ENCODE results near the gene LGALS7.
A peak's percentile ranks its signal among the peaks of the same experiment; 100 is the strongest.
"Not testable (repeated sequence)": the region's sequence is repeated elsewhere in the genome, so short reads cannot be mapped to it uniquely, and the experiment has no call there.

Gene LGALS7

DNA sequence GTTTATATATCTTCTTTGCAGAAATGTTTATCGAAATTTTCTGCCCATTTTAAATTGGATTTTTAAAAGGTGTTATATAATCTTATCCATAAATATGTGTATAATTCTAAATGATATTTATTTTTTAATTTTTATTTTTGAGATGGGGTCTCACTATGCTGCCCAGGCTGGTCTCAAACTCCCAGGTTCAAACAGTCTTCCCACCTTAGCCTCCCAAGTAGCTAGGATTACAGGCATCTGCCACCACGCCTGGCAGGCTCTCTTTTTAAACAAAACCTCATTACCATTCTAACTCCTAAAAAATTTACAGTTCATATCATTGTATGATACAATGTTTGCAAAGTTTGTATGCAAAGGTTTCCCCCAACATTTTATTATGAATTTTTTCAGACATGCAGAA lies 22.8 kb upstream of the LGALS7 start:
- DNase-seq (ENCODE audit: low spot score) = no peak
- peaks cover 27% of the 10 kb centered on the region for H3K4me1 ChIP-seq (ENCODE audit: insufficient read depth, poor library complexity, severe bottlenecking)
- no peak for ATAC-seq (ENCODE audit: low read depth)
- H3K27me3 ChIP-seq (ENCODE audit: insufficient read depth, poor library complexity, severe bottlenecking) = no peaks in the 10 kb centered on the region
- H3K27ac ChIP-seq (ENCODE audit: poor library complexity, severe bottlenecking) = no peak overlapping the region
- H3K9me3 ChIP-seq (ENCODE audit: severe bottlenecking) = no peaks in the 10 kb centered on the region
- H3K4me3 ChIP-seq (ENCODE audit: severe bottlenecking) = no peak overlapping the region
- TF ChIP-seq, protein P1, sequence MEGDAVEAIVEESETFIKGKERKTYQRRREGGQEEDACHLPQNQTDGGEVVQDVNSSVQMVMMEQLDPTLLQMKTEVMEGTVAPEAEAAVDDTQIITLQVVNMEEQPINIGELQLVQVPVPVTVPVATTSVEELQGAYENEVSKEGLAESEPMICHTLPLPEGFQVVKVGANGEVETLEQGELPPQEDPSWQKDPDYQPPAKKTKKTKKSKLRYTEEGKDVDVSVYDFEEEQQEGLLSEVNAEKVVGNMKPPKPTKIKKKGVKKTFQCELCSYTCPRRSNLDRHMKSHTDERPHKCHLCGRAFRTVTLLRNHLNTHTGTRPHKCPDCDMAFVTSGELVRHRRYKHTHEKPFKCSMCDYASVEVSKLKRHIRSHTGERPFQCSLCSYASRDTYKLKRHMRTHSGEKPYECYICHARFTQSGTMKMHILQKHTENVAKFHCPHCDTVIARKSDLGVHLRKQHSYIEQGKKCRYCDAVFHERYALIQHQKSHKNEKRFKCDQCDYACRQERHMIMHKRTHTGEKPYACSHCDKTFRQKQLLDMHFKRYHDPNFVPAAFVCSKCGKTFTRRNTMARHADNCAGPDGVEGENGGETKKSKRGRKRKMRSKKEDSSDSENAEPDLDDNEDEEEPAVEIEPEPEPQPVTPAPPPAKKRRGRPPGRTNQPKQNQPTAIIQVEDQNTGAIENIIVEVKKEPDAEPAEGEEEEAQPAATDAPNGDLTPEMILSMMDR (IDR thresholded peaks at IDR 0.05; ENCODE audit: poor library complexity, severe bottlenecking) = no peak
- H3K36me3 ChIP-seq (ENCODE audit: low read depth) = no peaks in the 10 kb centered on the region

DNA sequence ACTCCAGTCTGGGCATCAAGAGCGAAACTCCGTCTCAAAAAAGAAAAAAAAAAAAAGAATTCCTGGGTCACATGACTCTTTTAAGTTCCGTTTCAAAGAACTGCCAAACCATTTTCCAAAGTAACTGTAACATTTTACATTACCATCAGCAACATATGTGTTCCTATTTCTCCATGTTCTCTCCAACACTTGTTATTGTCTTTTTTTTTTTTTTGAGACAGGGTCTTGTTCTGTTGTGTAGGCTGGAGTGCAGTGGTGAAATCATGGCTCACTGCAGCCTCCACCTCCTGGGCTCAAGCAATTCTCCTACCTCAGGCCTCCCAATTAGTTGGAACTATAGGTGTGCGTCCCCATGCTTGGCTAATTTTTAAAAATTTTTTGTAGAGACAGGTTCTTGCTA lies 22.2 kb upstream of the LGALS7 start:
- Histone ChIP-seq H3K4me3 (ENCODE audit: severe bottlenecking) (no peak overlapping the region), H3K9me3 (ENCODE audit: severe bottlenecking) (no peaks in the 10 kb centered on the region), H3K36me3 (ENCODE audit: low read depth) (no peaks in the 10 kb centered on the region), H3K27me3 (ENCODE audit: insufficient read depth, poor library complexity, severe bottlenecking) (no peaks in the 10 kb centered on the region), H3K27ac (ENCODE audit: poor library complexity, severe bottlenecking) (no peak overlapping the region), H3K4me1 (ENCODE audit: insufficient read depth, poor library complexity, severe bottlenecking) (peaks cover 27% of the 10 kb centered on the region)
- ATAC-seq (ENCODE audit: low read depth) = no peak
- TF ChIP-seq, protein P1 (IDR thresholded peaks at IDR 0.05; ENCODE audit: poor library complexity, severe bottlenecking) = no peak
- DNase-seq (ENCODE audit: low spot score) = no peak

DNA sequence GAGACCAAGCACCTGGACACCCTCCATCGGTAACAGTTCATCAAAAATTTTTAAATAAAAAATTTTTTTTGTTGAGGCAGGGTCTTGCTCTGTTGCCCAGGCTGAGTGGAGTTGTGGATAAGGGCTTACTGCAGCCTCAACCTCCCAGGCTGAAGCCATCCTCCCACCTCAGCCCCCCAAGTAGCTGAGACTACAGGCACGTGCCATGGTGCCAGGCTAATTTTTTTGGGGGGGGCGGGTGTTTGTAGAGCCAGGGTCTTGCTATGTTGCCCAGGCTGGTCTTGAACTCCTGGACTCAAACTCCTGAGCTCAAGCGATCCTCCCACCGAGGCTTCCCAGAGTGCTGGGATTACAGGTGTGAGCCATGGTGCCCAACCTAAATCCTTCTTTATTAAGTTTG lies 20.4 kb upstream of the LGALS7 start:
- H3K27ac ChIP-seq (ENCODE audit: poor library complexity, severe bottlenecking) = peak overlapping the region; percentile 94
- H3K4me3 ChIP-seq (ENCODE audit: severe bottlenecking) = no peak overlapping the region
- ATAC-seq (ENCODE audit: low read depth) (no peak), DNase-seq (ENCODE audit: low spot score) (no peak)
- peaks cover 16% of the 10 kb centered on the region for H3K4me1 ChIP-seq (ENCODE audit: insufficient read depth, poor library complexity, severe bottlenecking)
- H3K9me3 ChIP-seq (ENCODE audit: severe bottlenecking) = no peaks in the 10 kb centered on the region
- TF ChIP-seq, protein P1 (IDR thresholded peaks at IDR 0.05; ENCODE audit: poor library complexity, severe bottlenecking) = no peak
- H3K27me3 ChIP-seq (ENCODE audit: insufficient read depth, poor library complexity, severe bottlenecking) = no peaks in the 10 kb centered on the region
- H3K36me3 ChIP-seq (ENCODE audit: low read depth) = no peaks in the 10 kb centered on the region

DNA sequence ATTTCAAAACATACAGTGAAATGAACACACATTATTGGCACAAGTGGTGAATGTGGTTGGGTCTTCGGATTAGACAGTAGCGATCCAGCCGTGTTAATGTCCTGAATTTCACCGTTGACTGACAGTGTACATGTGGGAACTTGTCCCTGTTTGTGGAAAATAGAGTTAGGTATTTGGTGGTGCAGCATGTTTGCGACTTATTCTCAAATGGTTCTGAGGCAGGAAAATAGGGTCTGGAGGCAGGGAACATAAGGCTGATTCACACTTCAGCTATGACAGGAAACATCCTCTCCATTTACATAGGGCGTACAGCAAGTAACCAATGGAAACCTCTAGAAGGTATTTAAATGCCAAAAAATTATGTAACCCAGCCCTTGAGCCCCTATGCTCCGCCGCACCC lies 19.9 kb upstream of the LGALS7 start:
- ATAC-seq (ENCODE audit: low read depth) = peak; percentile 90
- TF ChIP-seq, protein P1 (IDR thresholded peaks at IDR 0.05; ENCODE audit: poor library complexity, severe bottlenecking) = no peak
- Histone ChIP-seq H3K4me3 (ENCODE audit: severe bottlenecking) (no peak overlapping the region), H3K4me1 (ENCODE audit: insufficient read depth, poor library complexity, severe bottlenecking) (peaks cover 19% of the 10 kb centered on the region), H3K9me3 (ENCODE audit: severe bottlenecking) (no peaks in the 10 kb centered on the region), H3K27ac (ENCODE audit: poor library complexity, severe bottlenecking) (peak overlapping the region; percentile 94), H3K36me3 (ENCODE audit: low read depth) (no peaks in the 10 kb centered on the region), H3K27me3 (ENCODE audit: insufficient read depth, poor library complexity, severe bottlenecking) (no peaks in the 10 kb centered on the region)
- DNase-seq (ENCODE audit: low spot score) = no peak

DNA sequence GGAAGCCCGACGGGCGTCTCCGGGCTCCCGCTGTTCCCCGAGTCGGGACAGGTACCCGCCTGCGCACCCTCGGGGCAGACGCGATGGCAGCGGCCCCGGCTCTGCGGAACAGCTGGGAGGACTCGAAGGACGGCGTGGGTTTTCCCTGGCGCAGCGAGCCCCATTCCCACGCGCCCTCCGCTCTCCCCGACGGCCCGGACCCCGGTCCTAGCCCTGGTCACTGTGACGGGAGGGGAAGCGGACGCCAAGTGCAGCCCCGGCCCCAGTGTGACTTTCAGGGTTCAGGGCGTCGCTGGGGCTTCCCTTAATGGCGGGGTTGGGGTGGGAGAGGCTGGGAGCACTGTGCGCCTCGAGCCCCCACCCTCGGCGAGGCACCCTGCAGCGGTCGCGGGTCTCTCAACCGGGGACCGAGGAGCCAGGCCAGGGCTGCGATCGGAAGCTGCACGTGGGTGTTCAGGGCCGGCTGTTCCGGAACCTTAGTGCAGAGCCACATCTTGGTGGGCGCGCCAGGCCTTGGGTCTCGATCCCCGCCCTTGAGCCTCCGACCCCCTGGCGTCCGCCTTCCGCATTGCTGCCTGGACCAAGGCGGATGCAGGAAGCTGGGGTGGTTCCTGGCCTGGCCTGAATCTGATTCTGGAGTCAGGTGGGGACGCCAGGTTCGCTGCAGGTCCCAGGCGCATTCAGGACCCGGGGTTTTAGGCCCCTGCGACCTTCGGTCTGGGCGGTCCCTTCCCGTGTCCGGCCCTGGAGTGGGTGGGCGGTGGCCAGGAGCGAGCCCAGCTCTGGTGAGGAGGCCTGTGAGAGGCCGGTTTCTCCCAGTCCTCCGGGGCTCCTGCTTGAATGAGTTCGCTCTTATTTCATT lies 19.2 kb upstream of the LGALS7 start:
- DNase-seq (ENCODE audit: low spot score) (no peak), ATAC-seq (ENCODE audit: low read depth) (no peak)
- peak overlapping the region; percentile 94 for H3K27ac ChIP-seq (ENCODE audit: poor library complexity, severe bottlenecking)
- H3K9me3 ChIP-seq (ENCODE audit: severe bottlenecking) = no peaks in the 10 kb centered on the region
- H3K4me1 ChIP-seq (ENCODE audit: insufficient read depth, poor library complexity, severe bottlenecking) = peaks cover 19% of the 10 kb centered on the region
- no peak overlapping the region for H3K4me3 ChIP-seq (ENCODE audit: severe bottlenecking)
- TF ChIP-seq, protein P1 (IDR thresholded peaks at IDR 0.05; ENCODE audit: poor library complexity, severe bottlenecking) = no peak
- no peaks in the 10 kb centered on the region for H3K27me3 ChIP-seq (ENCODE audit: insufficient read depth, poor library complexity, severe bottlenecking)
- H3K36me3 ChIP-seq (ENCODE audit: low read depth) = no peaks in the 10 kb centered on the region

DNA sequence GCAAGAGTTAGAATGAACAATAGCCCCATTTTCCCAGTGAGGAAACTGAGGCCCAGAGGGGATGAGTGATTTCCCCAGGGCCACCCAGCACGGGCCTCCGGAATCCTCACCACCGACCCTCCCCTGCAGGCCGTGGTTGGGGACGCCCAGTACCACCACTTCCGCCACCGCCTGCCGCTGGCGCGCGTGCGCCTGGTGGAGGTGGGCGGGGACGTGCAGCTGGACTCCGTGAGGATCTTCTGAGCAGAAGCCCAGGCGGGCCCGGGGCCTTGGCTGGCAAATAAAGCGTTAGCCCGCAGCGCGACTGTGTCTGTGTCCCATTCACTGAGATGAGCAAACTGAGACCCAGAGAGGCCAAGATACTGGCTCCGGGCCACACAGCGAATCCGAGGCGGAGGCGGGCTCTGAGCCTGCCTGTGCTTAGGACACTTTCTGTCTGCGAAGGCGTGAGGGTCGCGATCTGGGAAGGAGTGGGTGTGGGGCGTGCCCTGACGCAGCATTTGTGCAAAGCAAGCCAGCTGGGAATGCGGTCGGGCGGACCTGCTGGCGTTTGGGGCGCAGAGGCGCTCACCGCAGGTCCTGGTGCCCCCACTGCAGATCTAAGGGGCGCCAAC lies 18.2 kb upstream of the LGALS7 start:
- not testable (repeated sequence) for ATAC-seq (ENCODE audit: low read depth); H3K4me3 ChIP-seq (ENCODE audit: severe bottlenecking)

More for the DNA sequence above, 18.2 kb upstream of the LGALS7 start:
- H3K36me3 ChIP-seq (ENCODE audit: low read depth); H3K27me3 ChIP-seq (ENCODE audit: insufficient read depth, poor library complexity, severe bottlenecking); H3K9me3 ChIP-seq (ENCODE audit: severe bottlenecking); DNase-seq (ENCODE audit: low spot score); H3K27ac ChIP-seq (ENCODE audit: poor library complexity, severe bottlenecking): not testable (repeated sequence)
- peaks cover 25% of the 10 kb centered on the region for H3K4me1 ChIP-seq (ENCODE audit: insufficient read depth, poor library complexity, severe bottlenecking)

All from RWPE2 (cell line).